Stimulated activated CD4-positive, alpha-beta T cell treated with anti-CD3 and anti-CD28 coated beads, Interleukin-4, amount 100 ng/mL, for 48 hours (primary cell): ENCODE measurements around the gene DRD4.
"Not testable (repeated sequence)": the region's sequence is repeated elsewhere in the genome, so short reads cannot be mapped to it uniquely, and the experiment has no call there.

ENCODE experiments used
- DNase-seq, 2 donors: peaks; one replicate each; pipeline ENCODE4 v3.0.0-alpha.2; 2020; ENCODE audit warnings: low read depth in 2 of 2

Gene DRD4

GRCh38 chr11:679271-680207 lies 42.5 kb downstream of the DRD4 start:
- no peak for DNase-seq

- no peak for DNase-seq
These were observed 43.4 kb downstream of the DRD4 start for GRCh38 chr11:680476-680875.

- no peak for DNase-seq
These were observed 43.9 kb downstream of the DRD4 start for GRCh38 chr11:680970-681369.

- no peak for DNase-seq
These were observed 49.6 kb downstream of the DRD4 start for GRCh38 chr11:686451-687243.

- DNase-seq = no peak
These were observed 50.7 kb downstream of the DRD4 start for GRCh38 chr11:687751-688150.

- no peak for DNase-seq
These were observed 51.6 kb downstream of the DRD4 start for GRCh38 chr11:688681-689080.

- DNase-seq = no peak
These were observed 52.6 kb downstream of the DRD4 start for GRCh38 chr11:689625-690024.

GRCh38 chr11:690244-690643 lies 53.2 kb downstream of the DRD4 start:
- not testable (repeated sequence) for DNase-seq
